ENCODE results near the gene TIGD3.
A peak's percentile ranks its signal among the peaks of the same experiment; 100 is the strongest.

Gene TIGD3

GRCh38 chr11:65370659-65371049 lies 16.1 kb downstream of the TIGD3 start:
- no peak for DNase-seq (ENCODE audit: low read depth in 2 of 2)

DNA sequence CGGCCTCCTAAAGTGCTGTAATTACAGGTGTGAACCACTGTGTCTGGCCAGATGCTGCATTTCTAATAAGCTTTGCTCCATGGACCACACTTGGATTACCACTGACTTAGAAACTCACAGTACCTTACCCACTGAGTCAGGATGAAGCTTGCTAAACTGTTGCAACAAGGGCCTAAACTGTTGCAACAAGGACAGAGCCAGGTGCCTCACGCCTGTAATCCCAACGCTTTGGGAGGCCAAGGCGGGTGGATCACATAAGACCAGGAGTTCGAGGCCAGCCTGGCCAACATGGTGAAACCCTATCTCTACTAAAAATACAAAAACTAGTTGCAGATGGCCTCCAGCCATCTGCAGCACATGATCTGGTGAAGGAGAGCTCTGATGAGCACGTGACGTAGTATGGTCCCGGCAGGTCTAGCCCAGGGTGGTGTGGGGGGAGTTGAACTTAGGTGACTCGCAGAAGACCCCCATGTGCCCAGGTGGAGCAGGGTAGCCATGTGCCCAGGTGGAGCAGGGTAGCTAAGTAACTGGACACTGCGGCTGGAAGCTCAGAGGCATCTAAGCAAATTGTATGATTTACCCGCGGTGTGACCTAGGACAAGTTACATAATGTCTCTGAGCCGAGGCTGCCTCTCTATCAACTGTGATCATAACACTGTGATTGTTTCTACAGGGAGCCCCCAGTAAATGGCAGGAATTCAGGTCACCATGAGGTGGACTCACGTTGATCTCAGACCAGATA lies 19.5 kb downstream of the TIGD3 start:
- DNase-seq (ENCODE audit: low read depth in 2 of 2): no peak

GRCh38 chr11:65375012-65375411 lies 20.5 kb downstream of the TIGD3 start:
- no peak for DNase-seq (ENCODE audit: low read depth in 2 of 2)

DNA sequence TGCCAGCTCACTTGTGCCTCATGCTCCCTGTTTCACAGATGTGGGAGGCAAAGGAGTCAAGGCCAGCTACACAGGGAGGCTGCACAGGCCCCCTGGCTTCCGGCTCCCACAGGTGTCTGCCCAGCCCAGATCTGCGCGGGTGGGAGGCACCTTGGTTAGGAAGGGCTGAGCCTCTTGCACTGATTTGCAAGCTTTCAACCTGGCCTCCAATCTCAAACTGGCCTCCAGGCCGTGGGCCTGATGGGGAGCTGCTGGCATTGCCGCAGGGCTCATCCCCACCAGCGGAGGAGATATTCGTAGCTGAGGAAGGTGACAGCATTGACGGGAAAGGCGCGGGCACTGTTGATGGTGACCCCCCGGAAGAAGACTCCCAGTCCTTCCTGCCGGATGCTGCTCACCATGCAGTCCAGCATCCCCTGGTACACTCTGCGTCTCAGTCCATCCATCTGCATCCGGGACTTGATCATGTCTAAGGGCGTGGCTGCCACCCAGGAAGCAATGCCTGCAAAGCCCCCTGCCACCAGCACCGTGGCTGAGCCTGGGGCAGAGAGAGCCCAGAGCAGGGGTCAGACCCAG lies 21.7 kb downstream of the TIGD3 start:
- DNase-seq (ENCODE audit: low read depth in 2 of 2): no peak

GRCh38 chr11:65377036-65377435 lies 22.5 kb downstream of the TIGD3 start:
- no peak for DNase-seq (ENCODE audit: low read depth in 2 of 2)

- no peak for DNase-seq (ENCODE audit: low read depth in 2 of 2)
Measured at GRCh38 chr11:65377777-65378176, 23.2 kb downstream of the TIGD3 start.

DNA sequence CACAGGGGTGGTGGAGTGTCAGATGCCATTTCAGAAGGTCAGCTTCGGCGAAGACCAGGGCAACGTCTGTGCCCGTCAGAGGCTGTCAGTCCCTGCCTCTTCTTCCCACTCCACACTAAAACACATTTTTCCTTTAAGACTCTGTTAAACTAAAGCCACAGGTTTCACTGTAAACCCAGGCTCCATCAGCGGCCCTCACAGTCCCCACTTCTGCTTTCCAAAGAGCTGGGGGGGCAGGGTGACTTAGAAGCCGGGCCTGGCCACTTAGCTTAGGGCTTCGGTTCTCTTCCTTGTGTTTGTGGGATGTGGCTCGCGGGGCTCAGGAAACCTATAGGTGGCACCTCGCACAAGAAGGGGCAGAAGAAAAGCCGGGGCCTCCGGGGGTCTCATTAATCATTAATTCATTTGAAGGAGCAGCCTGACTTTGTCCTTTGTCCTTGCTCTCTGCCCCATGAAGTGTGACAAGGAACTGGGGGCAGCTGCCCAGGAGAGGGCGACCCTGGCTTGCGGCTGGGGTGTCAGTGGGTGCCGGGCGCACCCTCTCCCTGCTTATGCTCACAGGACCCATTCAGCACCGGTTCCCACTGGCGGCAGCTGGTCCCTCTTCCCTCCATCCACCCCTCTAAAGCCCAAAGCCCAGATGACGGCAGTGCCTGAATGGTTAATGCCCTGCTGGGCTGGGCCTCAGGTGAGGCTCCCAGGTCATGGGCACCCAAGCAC lies 23.8 kb downstream of the TIGD3 start:
- DNase-seq (ENCODE audit: low read depth in 2 of 2): no peak

- no peak for DNase-seq (ENCODE audit: low read depth in 2 of 2)
Measured at GRCh38 chr11:65378928-65379638, 24.5 kb downstream of the TIGD3 start.

GRCh38 chr11:65379698-65380459 lies 25.3 kb downstream of the TIGD3 start:
- no peak for DNase-seq (ENCODE audit: low read depth in 2 of 2)

DNA sequence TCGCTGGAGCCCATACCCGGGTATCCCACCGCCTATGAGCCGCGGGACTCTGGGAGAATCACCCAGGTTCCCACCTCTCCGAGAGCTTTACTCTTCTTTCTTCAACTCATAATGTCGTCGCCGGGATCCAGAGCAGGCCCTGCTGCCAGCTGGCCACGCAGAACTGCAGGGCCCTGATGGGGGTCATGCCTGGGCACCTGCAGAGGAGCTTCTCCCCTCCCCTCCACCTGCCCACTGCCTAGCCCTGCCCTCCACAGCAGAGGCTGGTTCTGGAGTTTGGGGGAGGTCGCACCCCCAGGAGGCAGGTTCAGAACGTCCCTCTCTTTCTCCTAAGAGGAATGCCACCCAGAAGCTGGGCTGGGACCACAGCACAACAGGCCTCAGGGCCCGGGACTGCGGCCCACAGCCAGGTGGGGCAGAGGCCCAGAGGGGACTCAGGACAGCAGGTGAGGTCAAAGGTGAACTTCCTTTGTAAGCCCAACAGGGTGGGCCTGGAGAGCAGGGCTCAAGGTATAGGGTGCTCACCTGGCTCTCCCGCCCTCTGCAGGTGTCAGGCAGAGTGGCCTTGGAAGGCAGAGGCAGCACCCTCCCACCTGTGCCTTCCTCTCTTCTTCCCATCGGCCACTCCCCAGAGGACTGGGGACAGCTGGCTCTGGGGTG lies 26.0 kb downstream of the TIGD3 start:
- DNase-seq (ENCODE audit: low read depth in 2 of 2): no peak

- DNase-seq (ENCODE audit: low read depth in 2 of 2): no peak
Measured at GRCh38 chr11:65381716-65382032, 27.1 kb downstream of the TIGD3 start.

DNA sequence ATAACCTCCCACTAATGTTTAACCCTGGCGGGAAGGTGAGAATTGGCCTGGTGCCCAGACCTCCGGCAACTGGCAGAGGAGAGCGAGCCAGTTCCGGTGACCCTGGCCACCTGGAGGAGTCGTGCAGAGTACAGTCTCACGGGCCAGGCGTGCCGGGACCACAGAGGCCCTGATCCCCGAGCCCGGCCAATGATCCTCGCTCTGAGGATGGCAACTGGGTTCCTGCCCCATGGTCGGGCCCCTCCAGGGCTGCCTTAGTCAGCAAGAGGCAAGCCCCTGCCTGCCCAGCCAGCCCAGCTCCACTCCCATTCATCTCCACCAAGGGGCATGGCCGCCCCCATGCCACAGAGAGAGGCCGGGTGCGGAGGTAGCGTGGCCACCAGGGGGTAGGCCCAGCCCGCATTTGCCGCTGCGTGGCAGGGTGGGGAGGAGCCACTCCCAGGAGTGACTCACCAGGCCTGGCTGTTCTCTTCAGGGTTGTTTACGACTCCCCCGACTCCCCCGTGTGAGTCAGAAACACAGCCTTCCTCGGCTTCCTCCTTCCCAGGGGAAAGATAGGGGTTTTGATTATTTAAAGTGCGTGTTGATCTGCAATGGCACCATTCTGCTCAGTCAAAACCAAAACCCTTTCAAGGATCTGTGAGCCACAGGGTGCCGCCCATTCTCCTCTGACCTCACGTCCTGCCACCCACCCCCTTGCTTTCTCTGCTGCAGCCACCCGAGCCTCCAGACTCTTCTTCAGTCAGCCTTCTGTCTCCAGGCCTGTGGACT lies 27.7 kb downstream of the TIGD3 start, which contains the start of gene SLC25A45:
SLC25A45 (minus strand) TSS at position 614 of the 771 bp plus-strand sequence. CDS start 695 bp downstream, outside the sequence.
- peak; percentile 86 to 87 for DNase-seq (ENCODE audit: low read depth in 2 of 2)

DNA sequence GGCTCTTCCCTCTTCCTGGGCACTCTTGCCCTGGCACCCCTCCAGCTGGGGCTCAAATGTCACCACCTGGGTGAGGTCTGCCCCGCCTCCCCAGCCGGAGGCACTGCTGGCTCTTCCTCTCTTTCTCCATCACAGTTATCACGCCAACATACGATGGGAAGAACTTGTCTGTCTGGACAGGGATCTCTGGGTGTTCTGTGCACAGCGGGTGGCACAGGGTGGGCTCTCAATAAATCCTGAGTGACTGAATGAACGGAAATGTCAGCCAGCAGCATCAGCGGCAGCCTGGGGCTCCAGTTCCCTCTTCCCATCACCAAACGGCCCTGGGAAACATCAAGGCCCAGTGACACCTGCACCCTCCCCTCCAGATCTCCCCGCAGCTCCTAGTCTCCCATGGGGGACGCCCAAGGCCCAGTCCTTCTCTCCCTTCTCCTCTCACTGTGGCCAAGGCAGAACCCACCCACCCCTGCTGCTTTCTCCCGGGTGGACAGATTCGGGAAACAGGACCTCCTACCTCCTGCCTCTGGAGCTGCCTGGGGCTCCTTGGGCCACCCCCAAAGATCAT lies 28.3 kb downstream of the TIGD3 start:
- DNase-seq (ENCODE audit: low read depth in 2 of 2): no peak

- DNase-seq (ENCODE audit: low read depth in 2 of 2): no peak
Measured at GRCh38 chr11:65383778-65384177, 29.2 kb downstream of the TIGD3 start.

- DNase-seq (ENCODE audit: low read depth in 2 of 2): no peak
Measured at GRCh38 chr11:65384301-65384889, 29.8 kb downstream of the TIGD3 start.

DNA sequence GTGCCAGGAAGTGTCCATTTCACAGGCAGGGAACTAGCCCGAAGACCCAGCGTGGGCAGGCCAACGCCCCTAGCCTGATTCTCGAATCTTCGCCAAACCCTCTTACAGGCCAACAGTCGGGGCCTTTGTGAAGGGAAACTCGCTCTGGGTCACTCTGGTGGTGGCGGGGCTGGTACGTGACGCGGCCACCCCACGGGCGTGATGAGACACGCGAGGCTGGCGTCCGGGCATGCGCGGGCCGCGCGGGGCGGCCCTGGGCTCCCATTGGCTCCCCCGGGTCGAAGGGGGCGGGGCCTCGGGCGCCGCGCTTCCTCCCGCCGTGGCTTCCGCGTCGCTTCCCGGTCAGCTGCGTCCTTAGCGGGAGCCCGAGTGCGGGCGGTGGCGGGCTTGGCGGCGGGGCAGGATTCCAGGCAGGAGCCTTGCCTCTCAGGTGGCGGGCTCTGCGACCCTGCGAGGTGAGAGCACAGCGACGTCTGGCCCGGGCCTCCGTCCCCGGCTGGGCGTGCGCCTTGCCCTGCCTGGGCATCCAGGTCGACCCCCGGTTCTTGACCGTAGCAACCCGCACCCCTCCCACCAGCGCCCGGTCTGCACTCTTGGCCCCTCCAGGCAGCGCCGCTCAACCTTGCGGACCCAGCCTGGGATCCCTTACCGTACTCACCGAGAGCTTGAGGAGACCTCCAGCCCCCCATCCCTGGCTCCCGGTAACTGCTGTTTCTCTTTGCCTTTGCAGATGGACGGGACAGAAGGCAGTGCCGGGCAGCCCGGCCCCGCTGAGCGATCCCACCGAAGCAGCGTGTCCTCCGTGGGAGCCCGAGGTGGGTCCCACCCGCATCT lies 32.0 kb downstream of the TIGD3 start, which contains the start of gene FRMD8:
FRMD8 (plus strand) TSS at position 331 of the 834 bp plus-strand sequence; CDS start at position 731, 400 bp downstream.
- peak; percentile 80 to 81 for DNase-seq (ENCODE audit: low read depth in 2 of 2)

DNA sequence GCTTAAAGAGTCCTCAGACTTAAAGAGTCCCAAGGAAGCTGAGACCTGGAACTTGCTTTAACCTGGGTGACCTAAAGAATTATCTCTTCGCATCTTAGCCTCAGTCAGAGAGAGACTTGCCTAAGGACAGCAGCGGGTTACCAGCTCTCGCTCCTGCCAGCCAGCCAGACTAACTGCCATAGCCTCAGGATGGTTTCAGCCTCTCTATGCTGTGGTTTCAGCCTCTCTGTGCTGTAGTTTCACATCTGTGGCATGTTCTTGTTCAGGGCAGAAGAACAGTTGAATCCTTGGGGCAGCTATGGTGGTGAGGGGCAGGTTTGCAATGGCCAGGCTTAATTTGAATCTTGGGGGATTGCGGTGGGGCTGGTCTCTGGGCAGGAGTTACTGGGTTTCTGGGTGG lies 34.2 kb downstream of the TIGD3 start:
- no peak for DNase-seq (ENCODE audit: low read depth in 2 of 2)

GRCh38 chr11:65389294-65389980 lies 34.9 kb downstream of the TIGD3 start:
- no peak for DNase-seq (ENCODE audit: low read depth in 2 of 2)
